ENCODE data around the gene PROM2.

PROM2 gene

DNA sequence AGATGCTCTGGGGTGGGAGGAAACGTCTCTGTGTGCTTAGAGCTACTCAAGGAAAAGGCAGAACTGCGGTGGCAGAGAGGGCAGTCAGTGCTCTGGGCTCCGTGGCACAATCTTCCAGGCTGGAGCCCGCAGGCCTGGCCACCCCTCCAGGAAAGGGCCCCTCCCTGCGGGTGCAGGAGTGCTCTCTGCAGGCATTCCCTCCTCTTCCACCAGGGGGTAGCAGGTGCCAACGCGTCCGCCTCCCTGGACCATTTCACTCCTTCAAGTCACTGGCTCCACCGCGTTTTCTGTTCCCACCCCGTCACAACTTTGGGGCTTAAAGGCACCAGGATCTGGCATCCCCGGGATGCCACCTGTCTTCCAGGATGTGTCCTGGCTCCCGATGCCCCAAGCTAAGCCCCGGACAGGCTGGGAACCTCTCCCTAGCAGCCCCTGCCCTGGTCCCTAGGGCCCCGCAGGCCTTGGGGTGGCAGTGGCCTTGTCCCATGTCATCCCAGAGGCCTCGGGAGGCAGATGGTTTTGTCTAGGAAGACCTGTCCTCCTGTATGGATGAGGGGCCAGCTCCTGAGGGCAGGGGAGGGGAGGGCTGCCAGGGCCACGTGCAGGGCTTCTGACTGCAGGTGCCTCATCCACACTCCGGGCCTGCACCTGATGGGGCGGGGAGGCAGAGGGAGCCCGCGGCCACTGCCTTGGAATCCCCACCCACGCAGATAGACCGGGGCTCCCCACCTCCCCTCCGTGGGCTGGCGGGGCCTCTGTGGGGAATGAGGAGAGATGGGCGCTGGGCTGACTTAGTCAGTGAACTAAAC is 49.3 kb downstream of the PROM2 start:
- DNase-seq (ENCODE audit: low read depth): no peak

DNA sequence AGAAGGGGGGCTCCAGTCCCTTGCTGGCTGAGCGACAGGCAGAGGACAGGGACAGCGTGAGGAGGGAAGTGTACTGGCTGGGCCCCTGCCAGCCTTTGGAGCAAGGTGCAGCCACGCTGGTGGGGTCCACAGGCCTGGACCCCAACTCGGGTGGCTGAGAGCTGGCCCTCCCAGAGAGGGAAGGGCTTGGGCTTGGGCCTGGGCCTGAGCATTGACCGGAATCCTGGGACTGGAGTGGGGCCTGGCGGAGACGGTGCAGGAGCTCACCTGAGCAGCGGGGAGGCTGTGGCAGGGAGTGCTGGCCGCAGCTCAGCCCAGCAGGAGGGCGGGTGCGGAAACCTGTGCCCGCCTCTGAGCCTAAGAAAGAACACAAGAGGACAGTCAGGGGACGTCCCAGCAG is 50.8 kb downstream of the PROM2 start:
- no peak for DNase-seq (ENCODE audit: low read depth)

DNA sequence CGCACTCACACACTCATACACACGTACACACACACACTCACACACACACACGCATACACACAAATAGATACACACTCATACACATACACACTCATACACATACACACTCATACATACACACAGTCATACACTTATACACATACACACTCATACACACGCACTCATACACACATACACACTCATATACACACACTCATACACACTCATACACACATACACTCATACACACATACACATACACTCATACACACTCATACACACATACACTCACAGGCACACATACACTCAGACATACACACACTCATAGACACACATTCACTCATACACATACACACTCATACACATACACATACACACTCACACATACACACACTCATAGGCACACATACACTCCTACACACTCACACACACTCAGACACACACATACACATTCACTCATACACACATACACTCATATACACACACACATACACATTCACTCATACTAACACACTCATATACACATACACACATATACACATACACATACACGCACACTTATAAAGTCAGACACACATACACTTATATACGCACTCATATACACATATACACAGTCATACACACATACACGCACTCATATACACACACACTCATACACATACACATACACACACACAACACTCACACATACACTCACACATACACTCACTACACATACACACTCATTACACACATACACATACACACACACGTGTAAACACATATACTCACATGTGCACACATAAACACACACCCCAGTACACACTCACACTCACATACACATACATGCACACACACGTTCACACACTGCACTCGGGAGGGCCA is 51.6 kb downstream of the PROM2 start:
- no peak for DNase-seq (ENCODE audit: low read depth)

DNA sequence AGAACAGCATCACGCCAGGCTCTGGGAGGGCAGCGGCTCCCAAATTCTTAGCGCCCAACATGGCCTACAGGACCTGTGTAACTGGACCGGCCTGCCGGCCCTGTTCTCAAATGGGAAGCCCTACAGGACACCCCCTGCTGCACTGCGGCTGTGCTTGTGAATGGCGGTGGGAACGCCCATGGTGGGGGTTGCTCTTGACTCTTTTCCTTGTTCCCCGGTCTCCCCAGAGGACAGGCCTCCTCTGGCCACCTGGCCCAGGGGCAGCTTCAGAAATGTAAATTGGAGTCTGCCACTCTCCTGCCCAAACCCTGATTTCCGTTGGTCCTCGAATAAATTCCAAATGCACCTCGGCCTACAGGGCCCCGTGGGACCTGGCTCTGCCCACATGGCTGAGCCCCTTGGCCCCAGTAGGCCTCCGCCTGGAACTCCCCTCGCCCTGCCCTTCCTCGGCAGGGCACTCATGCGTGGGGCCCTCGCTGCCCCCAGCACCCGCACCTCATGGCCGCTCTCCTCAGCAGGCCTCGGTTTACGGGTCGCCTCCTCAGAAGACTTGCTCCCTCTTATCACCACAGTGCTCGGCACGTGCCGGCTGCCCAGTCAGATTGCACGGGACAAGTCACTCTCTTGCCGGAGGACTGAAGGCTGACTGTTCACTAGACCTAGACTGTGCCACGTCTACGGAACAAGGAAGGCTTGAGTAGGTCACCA is 52.3 kb downstream of the PROM2 start:
- DNase-seq (ENCODE audit: low read depth): no peak

DNA sequence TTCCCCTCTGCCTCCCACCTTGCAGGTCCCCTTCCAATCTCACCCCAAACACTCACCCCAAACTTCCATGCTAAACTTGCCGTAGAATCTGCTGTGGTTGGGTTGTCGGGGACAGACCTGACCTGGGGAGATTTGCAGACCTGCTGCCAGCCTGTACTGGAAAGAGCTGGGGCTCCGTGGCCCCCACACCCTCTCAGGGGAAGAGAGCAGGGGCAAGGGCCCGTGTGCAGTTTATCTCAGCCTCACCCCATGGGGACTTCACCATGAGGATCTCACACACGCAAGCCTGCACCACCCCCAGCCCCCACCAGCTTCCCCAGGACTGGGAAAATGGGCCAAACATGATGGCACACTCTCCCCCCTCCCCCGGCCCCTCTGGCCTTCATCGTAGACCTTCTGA is 53.6 kb downstream of the PROM2 start:
- no peak for DNase-seq (ENCODE audit: low read depth)

DNA sequence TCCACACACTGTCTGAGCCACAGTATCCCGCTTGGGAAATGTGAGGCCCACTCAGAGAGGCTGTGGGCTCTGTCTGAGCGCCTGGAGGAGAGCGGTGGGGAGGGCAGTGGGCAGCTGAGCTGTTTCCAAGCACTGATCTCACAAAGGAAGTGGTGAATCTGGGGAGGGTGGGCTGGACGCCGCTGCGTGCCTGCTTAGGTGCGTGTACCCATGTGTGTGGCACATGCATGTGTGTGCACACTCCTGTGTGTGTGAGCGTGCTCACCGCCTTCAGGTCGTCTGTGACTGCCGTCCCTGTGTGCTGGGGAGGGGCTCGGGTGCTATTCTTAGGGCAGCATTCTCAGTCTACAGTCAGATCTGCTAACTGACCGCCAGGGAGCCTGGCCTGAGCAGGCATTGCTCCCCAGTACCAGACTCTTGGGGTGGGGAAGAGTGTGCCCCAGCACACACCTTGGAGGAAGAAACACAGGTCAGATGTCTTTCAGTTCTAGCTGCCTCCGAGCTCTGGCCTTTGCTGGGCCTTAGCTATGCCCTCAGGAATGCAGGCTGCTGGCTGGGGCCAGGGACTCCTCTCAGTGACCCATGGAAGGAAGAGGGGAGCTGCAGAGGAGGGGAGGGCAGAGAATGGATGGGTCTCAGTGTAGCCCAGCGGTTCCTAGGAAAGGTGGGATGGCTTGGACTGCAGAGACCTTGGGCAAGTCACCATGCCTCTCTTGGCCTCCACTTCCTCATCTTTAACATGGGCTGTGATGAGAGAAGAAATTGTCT is 54.3 kb downstream of the PROM2 start:
- no peak for DNase-seq (ENCODE audit: low read depth)

DNA sequence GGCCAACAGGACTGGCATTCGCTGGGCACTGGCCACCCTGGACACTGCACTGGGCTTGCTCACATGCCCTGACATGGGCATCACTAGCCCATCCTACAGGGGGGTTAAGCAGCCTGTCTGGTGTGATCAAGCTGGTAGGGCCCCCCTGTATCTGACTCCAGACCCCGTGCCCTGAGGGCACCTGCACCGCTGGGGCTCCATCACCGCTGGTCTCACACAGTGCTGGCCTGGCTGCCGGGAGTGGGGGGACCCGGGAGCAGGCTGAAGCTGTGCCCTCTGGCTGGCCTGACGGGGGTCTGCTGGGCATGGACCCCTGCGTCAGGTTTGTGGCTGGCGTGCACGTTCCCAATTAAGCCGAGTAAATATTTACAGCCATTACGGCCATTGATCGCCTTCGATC is 55.2 kb downstream of the PROM2 start:
- DNase-seq (ENCODE audit: low read depth): no peak

DNA sequence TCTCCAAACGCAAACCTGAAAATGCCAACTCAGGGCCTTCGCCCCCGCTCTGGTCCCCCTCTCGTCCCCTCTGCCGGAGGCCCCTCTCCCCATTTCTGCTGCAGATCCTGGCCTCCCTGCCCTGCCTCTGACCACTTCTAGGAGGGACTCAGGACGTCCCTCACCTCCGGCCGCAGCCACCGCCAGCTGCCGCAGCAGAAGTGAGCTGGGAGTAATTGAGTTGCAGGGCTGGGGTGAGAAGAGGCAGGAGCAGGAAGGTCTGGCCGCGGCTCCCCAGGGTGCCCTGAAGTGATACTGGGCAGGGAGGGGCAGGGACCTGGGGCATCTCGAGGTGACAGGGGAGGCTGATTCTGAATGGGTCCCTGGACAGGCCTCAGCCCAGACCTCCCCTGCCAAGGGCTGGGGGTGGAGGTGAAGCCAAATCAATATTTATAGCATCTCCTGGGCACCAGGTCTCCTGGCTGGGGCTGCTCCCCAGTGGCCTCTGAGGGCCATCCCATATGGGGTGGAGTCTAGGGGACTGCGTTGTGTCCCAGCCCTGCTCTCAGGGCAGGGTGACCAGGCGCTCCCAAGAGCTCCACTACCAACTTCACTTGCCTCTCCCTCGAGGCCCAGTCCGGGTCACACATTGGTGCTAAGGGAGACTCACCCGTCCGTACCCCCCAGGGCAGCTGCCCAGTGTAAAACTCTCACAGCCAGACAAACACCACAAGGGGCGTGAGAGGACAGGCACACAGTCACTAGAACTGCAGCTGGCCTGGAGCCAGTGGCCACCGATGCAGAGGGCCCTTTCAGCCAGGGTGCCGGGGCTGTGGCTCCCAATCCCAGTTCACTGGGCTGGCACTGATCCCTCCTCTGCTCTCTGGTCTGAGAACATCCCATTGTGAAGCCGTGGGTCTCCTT is 55.9 kb downstream of the PROM2 start:
- no peak for DNase-seq (ENCODE audit: low read depth)

DNA sequence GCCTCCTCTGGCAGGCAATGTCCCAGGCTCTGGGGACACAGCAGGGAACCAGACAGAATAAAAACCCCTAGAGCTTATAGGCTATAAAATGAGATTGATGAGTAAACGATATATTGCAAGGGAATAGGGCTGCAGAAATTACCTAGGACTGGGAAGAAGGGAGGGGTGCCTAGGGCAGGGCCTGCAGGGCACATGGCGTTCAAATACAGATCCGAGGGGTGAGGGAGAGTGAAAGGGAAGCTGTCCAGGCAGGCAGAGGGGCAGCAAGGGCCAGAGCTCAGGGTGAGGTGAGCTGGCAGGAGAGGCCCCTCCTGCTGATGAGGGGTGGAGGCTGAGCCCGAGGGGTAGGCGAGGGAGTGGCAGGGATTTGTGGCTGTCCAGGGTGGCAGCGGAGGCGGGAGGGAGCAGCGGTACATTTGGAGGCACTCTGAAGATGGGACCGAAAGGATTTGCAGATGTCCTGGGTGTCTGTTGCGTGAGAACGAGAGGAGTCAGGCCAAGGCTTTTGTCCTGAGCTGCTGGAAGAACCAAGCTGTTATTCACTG is 56.6 kb downstream of the PROM2 start:
- DNase-seq (ENCODE audit: low read depth): no peak

DNA sequence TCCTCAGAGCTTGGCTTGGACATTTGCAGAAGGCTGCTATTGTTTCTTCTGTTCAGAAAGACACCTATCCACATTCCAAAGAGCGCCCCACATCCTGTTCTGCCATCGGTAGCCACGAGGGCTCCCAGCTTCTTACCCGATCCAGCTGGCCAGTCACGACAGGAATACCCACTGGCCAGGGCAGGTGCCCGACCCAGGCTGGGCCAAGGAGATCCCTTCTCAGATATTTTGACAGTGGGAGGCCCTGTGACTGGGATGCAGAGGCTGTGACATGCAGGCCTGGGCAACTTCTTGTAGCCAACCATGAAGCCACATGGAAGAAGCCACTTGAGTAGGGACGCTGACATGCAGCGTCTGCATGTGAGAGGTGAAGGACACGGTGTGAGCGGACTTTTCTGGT is 57.4 kb downstream of the PROM2 start:
- DNase-seq (ENCODE audit: low read depth): no peak

DNA sequence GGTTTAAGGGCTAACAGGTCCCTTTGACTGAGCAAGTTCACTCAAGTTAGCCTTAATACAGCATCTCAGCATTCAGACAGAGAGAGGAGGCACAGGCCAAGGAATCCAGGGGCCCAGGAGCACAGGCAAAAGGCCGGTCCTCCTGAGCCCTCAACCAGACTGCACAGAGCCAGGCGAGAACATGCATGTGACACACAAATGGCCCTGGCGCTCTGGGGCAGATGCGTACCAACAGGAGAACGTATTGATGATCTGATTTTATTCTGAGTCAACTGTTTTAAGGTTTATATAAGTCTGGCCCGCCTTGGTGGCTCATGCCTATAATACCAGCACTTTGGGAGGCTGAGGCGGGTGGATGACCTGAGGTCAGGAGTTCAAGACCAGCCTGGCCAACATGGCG is 57.8 kb downstream of the PROM2 start:
- no peak for DNase-seq (ENCODE audit: low read depth)

DNA sequence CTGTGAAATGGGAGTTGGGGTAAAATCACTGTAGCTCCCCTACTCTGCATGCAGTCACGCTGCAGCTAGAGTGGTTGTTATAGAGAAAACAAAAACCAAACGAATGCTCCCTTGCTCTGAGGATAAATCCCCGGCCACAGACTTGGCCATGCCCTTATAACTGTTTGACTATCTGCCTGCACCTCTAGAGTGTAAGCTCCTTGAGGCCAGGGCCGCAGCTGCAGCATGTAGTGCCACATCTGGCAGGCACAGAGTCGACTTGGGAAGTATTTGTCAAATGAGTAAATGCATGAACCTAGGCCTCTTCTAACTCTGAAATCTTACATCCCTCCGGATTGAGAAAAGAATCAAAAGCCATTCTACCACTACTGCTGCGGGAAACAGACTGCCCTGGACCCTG is 58.8 kb downstream of the PROM2 start:
- DNase-seq (ENCODE audit: low read depth): no peak

DNA sequence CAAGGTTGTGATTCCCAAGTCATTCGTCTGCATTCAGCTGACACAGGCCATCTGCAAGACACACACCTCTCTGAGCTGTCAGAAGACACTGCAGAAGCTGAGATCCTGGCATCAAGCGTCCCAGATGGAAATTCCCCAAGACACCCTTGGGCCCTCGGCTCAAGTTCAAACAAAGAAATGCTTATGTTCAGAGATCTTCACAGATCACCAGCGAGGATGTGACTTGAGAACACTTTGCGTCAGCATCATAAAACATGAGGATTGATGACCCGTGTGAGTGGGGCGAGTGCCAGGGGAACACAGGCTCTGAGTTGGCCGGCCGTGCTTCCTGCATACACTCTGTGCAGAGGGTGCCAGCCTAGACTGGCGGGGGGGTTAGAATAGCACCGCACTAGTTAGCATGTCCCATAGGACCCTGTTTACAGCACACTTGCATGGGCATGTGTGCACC is 59.7 kb downstream of the PROM2 start:
- DNase-seq (ENCODE audit: low read depth): peak; percentile 77

DNA sequence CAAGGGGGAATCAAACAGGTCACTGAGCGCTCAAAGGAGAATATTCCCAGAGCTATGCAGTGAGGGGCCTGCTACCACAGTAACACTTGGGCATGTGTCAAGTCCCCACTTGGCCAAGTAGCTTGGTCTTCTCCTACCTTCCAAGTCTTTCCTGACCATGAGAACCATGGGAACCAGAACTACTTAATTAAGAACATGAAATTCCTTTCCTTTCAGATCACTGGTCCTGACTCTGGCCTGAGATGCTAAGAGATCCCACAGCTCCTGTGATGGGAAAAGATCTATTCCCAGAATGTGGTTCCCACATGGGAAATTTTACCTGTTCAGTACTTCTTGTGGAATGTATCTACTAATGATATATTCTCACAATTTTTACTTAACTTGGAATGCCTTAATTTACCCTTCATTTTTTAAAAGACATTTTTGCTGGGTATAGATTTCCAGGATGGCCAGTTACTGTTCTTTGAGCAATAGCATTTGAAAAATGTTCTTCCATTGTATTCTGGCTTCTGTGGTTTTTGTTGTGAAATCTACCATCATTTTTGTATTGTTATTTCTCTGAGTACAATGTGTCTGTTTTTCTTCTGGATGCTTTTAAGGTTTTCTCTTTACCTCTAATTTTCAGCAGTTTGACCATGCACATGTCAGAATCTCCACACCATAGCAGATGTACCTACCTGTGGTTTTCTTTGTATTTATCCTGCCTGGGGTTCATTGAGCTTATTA is 60.8 kb downstream of the PROM2 start:
- DNase-seq (ENCODE audit: low read depth): no peak

DNA sequence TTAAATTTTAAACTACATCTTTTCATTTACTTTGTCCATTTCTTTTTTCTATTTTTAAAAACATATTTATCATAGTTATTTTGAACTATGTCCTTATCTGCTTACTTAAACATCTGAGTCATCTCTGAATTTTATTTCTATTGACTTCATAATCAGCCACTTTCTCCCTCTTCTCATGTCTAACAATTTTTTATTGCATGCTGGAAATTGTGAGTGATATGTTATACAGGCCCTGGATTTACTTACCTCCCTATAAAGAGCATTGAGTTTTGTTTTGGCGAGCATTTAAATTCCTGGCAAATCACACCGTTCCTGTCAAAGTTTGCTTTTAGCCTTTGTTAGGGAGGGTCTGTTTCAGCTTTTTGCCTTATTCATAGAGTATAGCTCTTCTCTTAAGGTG is 62.2 kb downstream of the PROM2 start:
- DNase-seq (ENCODE audit: low read depth): no peak

DNA sequence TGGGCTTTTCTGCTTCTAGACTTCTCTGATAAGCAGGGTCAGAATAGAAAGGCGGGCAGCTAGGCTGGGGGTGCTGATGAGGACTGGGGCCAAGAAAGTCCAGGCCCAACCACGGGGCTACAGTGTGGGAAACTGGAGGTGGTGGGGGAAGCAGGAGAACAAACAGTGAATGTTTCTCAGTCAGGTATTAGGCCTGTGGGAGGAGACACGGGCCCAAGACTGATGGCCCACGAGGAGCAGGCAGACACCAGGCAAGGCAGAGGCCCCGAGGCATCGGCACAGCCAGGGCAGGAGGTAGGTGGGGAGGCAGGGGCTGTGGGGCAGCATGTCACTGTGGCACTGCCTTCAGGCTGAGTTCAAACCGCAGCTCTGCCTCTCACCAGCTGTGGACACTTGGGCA is 63.6 kb downstream of the PROM2 start:
- DNase-seq (ENCODE audit: low read depth): no peak

Measured in stromal cell of bone marrow (primary cell).